Embryonic facial prominence (tissue), 1 donor: ENCODE results near the gene ULBP1.
"Not testable (repeated sequence)": the region's sequence is repeated elsewhere in the genome, so short reads cannot be mapped to it uniquely, and the experiment has no call there.

ENCODE experiments used
- DNase-seq: peaks from one replicate; pipeline ENCODE4 v3.0.0-alpha.2; 2016; ENCODE audit errors: extremely low spot score

Gene ULBP1

DNA sequence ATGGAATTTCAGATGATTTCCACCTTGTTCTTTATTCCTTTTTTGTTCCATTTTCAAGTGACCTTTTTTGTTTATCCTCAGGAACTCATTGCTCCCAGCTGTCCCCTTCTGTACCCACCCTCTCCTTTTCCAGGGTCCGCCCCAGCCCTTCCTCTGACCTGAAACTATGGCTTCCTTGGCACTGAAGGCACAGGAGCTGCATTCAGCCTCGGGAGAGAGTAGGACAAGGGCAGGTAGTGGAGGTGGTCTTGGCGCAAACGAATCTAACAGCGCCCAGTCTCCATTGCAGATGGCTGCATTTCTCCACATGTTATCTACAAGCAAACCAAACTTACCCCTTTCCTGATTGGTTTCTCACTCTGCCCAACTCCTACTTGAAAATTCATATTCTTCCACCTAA lies 30.7 kb upstream of the ULBP1 start:
- DNase-seq: no peak

DNA sequence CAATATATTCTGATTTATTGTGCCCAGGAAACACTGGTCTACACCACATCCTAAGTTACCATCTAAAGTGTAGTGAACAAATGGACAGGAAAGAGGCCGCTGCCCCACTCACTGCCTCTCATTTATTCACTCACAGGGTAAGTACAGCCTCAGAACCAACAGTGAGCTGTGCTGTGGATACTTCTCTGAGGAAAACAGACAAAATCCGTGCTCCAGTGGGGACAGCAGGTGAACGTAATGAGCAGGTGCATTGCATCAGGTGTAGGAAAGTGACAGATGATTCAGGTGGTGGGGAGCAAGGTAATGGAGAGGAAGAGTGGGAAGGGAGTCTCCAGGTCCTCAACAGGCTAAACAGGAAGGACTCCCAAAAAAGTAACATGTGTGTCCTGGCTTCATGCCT lies 30.3 kb upstream of the ULBP1 start:
- DNase-seq: no peak

DNA sequence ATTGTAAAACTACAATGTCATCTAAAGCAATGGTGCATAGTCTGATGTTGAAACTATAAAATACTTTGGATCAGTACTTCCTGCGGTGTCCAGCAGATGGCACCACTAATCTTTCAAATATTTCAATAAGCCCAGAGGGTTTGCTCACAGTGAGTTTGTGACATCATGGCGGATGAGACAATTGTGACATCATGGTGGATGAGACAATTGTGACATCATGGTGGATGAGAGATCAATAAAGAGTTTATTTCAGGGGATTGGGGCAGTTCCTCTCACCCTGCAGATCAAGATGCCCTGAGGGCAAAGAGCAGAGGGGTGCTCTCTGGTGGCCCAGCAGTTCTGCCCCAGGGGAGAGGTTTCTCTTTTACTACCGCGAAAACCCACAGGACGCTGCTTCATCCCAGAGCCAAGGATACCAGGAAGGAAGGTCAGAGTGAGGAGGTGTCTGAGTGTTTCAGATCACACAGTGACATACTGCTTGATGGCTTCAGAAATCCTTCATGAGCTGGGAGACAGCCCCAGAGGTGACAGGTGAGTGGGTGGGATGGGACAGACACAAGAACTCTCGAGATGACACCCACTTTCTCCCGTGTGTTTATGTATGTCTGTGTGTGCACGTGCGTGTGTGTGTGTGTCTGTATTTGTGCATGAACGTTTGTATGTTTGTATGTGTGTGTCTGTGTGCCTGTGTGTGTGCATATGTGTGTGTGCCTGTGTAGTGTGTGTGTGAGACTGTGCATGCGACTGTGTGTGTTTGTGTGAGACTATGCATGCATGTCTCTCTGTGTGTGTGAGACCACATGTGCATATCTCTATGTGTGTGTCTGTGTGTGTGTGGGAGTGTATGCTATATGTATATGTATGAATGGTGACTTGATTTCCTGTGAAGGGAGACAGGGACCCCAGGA lies 29.2 kb upstream of the ULBP1 start:
- DNase-seq: no peak

DNA sequence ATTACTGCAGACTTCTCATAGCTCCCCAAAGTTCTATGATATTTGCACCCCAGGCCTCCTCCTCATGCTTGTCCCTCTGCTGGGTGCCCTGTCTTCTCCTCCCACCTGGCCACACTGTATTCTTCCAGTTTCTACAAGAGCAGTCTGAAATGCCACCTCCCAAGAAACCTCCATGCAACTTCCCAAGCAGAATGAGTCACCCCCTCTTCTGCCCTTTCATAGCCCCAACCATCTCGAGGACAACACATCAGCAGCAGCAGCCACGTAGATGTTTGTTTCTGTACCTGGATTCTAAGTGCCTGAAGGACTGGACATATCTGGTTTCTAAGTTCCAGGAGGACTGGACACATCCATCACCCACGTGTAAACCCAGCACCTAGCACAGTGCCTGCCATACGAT lies 28.5 kb upstream of the ULBP1 start:
- no peak for DNase-seq

DNA sequence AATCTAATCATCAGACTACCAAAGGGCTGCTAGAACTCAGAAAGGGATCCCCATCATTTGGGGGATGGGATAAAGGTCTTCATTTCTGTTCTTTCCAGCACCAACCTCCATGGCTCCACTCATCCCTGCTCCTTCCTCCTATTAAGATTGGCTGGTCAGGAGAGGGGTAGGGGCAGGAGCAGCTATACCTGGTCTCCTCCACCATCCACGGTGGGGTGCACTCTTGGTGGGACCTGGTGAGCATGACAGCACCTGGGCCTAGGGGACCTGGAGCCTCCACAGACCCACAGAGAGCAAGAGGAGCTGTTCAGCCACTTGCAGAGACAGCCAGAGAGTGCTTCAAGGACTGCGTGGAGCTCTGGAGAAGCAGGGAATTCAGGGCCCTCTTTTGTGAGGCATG lies 28.1 kb upstream of the ULBP1 start:
- DNase-seq: no peak

DNA sequence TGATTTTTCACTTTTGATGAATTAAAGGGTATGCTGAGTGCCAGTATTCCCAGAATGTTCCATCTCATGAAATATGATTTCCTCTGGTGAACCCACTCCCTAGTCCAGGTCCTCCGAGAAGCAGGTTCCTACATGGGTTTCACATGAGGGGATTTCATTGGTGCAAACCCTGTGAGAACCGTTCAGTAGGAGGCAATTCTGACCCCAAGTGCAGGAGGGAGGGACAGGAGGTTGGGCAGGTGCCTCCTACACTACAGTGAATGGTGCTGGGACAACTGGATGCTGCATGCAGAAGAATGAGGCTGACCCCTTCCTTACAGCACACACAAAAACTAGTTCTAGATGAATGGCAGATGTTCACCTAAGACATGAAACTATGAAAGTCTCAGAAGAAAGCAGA lies 27.0 kb upstream of the ULBP1 start:
- DNase-seq: no peak

DNA sequence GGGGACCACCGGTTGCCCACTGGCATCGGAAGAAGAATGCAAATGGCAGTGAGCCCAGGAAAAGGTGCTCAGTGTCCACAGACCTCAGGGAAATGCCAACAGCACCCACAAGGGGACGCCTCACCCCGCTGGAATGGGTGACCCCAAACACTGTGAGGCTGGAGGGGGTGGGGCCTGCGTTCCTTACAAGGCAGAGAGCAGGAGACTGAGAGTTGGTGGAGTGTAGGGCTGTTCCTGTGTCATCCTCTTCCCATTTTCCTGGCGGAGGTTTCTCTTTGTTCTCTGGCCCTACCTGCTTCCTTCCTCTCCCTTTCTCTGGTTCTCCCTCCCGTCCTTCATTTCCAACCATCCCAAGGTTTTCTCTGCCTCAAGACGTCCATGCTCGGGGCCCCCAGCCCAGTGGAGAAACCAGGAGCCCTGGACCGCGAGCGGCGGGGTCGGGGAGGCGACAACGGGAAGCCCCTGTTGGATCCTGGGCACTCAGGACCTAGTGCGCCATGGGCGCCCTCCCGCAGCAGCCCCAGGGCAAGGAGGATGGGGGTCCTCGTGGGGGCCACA lies 25.7 kb upstream of the ULBP1 start:
- DNase-seq: not testable (repeated sequence)

DNA sequence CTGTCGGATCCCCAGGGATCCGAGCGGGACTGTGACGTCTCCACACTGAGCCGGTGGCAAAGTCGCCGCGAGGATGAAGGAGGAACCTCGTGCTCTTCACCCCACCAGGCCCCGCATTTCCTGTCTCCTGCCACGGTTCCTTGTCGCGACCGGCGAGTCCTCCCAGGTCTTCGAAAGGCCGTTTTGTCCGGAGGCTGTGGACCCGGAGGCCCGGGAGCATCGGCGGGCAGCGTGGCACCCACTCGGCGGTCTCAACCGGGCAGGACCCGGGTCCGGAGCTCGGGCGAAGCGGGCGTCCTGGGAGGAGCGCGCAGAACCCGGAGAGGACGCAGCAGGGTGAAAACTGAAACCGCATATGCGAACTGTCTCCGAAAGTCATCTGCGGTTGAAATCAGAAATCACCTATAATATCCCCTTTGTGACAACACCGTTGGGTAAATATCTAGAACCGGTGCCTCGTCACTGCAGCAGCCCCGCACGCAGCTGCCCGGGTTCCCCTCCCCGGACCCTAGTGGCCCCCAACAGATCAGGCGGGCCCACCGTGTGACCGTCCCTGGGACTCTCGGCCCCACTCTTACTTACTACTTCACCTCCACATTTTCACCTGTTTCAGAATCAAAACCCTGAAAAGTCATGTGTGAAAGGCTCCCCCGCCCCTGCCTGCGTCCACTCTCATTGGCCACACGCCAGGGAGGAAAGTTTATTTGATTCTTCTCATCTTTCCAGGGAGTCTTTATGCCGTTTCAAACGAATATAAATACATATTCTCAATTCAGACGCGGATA lies 25.0 kb upstream of the ULBP1 start:
- DNase-seq: no peak

DNA sequence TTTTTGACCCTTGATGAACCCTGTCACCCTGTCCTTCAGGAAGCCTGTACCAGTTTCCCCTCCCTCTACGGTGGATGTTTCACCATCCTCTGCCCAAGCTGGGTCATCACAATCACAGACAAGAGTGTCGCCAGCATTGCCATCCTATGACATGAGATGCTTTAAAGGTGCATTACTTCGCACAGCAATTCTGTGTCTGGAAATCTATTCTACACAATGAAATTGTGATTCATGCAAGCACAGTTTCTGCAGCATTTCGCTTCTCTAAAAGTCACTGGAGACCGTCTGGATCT lies 24.4 kb upstream of the ULBP1 start:
- no peak for DNase-seq

DNA sequence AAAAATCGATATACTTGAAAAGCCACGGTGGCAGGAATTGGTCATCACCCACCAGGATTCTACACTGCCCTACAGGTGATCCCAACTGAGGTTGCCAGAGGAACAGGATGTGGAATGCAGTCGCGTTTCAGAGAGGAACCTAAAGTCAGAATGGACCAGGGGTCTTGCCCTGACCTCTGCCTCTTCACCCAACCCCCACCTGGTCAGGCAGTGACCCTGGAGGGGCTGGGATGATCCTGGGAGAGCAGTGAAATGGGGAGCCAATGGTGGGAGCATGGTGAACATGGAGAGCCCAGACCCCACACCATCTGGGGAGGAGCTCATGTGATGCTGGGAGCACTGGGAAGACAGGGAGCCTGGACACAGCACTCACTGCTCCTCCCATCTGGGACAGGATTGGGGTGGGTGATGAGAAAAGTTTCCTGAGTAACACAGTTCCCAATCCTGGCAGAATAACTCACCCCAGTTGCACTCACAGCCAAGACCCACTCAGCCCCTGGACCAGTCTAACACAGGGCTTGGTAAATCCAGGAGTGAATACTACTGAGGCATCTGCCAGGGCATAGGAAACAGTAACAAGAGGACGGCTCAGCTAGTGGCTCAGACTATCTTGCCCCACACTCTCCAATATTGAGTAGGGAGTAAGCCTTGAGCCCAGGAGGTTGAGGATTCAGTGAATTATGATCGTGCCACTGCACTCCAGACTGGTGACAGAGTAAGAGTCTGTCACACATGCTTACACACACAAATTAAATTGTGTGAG lies 23.7 kb upstream of the ULBP1 start:
- no peak for DNase-seq

DNA sequence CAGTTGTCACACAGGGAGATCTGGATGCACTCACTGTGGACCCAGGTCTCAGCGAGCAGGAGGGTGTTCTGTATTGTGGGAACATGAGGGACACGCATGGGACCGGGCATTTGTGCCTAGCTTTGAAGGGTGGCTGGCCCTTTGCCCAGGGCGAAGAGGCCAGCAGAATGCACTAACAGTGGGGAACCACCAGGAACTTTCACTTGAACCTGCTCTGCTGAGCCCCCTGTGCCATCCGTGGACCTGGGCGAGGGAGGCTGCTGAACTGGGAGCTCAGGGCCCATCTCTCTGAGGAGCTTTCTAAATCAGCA lies 23.1 kb upstream of the ULBP1 start:
- no peak for DNase-seq

DNA sequence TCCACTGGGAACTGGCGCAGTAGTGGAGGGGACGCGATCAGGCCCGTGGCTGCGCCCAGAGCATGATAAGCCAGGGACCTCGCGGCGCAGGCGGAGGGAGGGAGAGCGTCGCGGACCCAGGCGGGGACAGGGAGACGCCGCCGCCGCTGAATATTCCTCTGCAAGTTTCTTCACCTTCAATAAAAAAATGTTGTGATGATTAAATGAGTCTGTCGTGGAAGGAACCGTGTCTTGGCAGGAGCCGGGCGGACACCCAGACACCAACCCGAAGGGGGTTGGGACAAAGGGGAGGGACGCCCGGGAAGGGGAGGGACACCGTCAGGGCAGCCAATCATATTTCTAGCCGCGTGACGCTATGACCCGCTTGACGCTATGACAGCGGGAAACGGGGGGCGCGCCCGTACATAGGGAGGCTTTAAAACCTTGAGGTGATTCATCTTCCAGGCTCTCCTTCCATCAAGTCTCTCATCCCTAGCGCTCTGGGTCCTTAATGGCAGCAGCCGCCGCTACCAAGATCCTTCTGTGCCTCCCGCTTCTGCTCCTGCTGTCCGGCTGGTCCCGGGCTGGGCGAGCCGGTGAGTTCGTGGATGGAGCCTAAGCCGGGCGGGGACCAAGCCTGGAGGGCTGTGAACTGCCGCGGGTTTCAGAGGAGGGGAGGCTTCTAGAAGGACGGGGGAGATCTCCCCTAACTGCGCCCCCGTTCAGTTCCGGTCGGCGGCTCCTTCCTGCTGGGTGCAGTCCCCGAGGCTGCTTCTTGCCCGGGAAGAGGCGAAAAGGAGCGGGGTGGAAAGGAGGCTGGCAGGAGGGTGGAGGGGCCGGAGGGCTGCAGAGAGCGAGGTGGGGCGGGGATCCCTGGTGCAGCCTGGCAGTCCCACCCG lies 21.9 kb upstream of the ULBP1 start, which contains the start of gene ULBP2:
Gene ULBP2 (plus strand): TSS at position 432 of the 878 bp plus-strand sequence. CDS start 59 bp downstream, at position 491.
- peak; percentile 73 for DNase-seq

DNA sequence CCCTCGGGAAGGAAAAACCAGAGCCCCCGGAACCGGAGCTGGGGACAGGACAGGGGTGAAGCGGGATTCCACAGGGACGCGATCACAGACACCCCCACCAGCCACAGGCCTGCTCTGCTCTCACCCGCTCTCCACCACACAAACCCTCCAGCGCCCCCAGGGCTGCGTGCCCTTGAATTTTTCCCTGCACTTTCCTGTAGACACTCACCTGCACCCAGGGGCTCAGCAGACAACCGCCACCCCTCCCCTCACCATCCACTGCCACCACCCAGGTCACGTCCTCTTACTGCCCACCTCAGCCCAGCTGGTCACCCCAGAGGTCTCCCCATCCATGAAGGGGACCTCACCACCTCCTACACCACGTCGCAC lies 21.3 kb upstream of the ULBP1 start:
- DNase-seq: no peak

DNA sequence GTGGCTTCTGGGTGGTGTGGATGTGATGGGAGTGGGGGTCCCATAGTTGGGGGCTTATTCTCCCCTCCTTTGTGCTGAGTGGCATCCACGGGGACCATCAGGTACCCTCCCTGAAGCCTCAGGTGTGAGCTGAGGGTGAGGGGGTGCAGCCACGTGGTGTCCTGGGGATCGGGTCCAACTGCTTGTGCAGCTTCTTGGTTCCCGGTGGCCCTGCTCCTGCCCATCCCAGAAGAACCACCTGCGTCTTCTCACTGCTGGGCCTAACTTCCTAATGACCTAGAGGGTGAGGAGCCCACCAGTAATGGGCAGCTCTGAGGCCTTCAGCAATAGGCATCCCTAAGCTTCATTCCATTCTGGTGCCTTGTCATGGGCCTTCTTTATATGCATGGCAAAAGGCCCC lies 20.4 kb upstream of the ULBP1 start:
- DNase-seq: not testable (repeated sequence)

DNA sequence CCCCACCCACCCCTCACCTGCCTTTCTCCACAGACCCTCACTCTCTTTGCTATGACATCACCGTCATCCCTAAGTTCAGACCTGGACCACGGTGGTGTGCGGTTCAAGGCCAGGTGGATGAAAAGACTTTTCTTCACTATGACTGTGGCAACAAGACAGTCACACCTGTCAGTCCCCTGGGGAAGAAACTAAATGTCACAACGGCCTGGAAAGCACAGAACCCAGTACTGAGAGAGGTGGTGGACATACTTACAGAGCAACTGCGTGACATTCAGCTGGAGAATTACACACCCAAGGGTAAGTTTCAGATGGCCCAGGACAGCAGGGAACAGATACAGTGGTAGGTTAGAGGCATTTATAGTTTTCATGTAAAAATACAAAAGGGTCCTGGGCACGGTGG lies 18.5 kb upstream of the ULBP1 start:
- DNase-seq: not testable (repeated sequence)

DNA sequence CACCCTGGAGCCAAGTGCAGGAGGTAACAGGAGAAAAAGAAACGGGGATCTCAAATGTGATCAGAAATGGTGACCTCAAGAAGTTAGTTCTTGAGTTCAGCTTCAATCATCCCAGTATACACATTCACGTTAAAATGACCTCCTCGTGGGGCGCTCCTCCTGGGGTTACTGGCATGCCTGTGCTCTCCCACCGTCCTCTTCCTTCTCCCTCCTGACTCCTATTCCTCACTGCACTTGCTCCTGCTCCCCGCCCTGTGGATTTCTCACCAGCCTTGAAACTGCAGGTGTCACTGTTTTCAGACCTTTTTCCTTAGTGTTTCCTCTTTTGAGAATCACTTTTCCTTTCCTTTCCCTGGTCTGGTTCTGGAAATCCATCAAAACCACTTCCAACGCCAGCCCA lies 17.1 kb upstream of the ULBP1 start:
- DNase-seq: not testable (repeated sequence)

DNA sequence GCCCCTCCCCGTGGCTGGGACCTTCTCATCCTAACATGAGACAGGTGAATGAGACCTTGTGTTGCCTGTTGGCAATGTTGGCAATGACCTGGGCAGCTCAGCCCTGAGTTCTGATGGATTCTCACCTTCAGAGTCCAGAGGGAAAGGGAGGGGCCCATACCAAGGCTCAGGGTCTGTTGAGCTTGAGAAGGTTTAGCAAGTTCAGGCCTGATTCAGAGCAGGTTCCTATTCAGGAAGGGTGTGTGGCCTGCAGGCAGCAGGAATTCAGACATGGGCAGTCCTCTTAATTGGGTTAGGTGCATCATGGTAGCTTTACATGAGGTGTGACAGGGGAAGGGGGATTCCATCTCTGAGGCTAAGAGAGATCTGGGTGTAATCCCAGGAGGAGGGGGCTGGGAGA lies 16.2 kb upstream of the ULBP1 start:
- DNase-seq: not testable (repeated sequence)

DNA sequence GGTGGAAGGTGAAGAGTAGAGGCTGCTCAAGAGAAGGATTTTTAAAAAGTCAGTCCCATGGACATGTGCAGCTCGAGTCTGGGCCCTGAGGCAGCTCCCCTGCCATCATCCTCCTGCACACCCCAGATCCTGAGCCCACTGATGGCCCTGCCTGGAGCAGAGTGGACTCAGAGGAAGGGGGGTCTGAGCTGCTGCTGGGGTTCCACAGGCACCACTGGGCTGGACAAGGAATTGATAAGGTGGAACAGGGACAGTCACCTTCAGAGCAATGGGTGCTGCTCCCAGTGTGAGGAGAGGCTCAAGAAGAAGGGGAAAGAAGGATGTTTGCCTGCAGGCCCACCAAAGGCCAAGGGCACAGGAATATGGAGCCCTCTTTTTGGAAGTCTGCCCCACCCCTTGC lies 15.7 kb upstream of the ULBP1 start:
- no peak for DNase-seq

DNA sequence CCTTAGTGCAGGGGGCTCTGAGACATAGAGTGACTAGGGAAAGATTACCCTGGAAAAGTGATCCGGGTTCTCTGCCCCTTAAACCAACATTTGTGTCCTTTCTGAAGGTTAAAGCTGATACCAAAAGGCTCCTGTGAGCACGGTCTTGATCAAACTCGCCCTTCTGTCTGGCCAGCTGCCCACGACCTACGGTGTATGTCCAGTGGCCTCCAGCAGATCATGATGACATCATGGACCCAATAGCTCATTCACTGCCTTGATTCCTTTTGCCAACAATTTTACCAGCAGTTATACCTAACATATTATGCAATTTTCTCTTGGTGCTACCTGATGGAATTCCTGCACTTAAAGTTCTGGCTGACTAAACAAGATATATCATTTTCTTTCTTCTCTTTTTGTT lies 15.1 kb upstream of the ULBP1 start:
- no peak for DNase-seq

DNA sequence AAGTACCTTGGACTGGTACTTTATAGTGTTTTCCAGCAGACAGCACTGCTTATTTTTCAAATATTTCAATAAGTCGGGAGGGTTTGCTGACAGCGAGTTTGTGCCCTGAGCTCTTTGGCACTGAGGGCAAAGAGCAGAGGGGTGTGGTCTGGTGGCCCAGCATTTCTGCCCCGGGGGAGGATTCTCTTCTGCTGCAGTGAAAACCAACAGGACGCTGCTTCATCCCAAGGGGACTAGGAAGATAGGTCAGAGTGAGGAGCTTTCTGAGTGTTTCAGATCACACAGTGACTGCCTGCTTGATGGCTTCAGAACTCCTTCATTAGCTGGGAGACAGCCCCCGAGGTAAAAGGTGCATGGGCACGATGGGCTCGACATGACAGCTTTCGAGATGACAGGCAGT lies 13.3 kb upstream of the ULBP1 start:
- DNase-seq: no peak

DNA sequence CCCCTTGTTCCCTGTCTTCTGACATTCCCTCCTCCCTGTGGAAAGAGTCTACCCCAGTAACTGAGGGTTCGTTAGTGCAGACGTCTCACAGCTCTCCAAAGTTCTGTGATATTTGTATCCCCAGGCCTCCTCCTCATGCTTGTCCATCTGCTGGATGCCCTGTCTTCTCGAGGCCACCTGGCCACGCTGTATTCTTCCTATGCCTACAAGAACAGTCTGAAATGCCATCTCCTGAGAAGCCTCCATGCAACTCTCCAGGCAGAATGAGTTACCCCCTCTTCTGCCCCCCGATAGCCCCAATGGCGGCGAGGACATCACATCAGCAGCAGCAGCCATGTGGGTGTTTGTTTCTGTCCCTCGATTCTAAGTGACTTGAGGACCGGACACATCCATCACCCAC lies 12.6 kb upstream of the ULBP1 start:
- DNase-seq: no peak
